GM19328 (cell line): Measurements from ENCODE around the gene LYPD4.
"Not testable (repeated sequence)": the region's sequence is repeated elsewhere in the genome, so short reads cannot be mapped to it uniquely, and the experiment has no call there.

Experiments
- ATAC-seq: cut with Tn5 transposase; IDR thresholded peaks from one replicate; pipeline ENCODE4 v1.9.1; 2021; ENCODE audit warnings: mild to moderate bottlenecking, moderate library complexity; ENCODE audit not compliant: unreplicated experiment

The LYPD4 gene

DNA sequence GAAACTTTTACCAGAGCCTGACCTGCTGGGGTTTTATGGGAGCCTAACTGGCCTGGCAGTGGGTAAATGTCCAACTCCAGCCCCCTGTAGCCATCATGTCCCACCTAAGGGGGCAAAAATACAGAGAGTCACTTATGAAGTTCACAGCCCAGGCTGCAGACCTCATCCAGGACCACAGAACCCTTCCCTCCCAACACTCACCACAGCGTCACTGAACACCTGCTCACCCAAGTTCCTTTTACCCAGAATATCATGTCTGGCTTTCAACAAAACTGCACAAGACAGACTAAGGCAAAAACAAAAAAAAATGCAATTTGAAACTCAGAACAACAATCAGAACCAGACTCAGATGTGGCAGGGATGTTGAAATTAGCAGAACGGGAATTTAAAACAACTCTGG is 41.7 kb downstream of the LYPD4 start:
- ATAC-seq, result no peak

DNA sequence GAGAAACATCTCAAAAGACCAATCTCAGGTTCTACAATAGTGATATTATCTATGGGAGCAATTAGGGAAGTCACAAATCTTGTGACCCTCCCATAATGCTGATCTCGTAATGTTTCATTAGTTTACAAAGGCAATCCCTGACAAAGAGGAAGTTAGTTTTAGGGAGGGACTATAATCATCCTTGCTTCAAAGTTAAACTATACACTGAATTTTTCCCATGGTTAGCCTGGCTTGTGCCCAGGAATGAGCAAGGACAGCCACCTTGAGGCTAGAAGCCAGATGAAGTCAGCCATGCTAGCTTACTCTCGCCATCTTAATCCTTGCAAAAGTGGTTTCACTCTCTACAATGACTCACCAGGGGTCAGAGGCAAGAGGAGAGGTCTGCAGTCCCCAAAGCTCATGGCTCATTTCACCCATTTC is 42.7 kb downstream of the LYPD4 start:
- ATAC-seq, result no peak

DNA sequence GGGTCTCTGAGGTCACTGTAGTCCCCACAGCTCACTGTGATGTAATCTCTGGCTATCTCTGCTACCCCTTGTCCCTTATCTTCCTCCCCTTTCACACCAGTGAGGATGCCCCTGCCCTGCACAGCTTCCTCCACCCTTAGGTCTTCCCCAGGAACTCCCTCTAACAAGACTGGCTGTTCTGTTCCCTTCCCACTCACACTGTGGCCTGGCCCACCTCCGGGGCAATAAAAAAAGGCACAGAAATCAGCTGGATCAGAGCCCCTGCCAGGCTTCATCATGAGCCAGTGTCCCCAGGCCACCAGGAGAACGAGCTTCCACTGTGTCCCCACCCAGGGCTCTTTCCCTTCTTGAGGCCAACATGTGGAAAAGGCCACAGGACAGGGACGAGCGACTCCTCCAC is 43.5 kb downstream of the LYPD4 start:
- ATAC-seq, result no peak

DNA sequence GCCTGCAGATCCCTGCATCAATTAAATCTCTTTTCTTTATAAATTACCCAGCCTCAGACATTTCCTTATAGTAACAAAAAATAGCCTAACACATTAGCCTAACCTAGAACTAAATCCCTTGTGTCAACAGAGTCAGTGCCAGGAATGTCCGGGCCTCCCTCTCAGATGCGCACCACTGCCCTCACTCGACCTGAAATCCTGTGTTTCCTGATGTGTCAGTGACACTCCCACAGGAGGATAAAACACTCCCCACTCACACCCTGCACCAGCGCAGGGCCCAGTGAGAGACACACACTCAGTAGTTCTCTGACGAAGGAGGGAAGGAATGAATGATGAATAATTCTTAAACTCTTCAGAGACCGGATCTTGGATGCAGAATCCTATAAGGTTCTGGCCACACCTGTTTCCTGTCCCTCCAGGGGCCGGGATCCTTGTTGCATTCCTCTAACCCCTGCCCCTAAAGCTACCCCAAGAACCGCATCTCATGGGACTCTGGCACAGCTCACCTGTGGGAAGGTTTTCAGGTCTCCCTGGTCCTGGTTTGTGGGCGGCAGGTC is 45.0 kb downstream of the LYPD4 start:
- ATAC-seq, result no peak

DNA sequence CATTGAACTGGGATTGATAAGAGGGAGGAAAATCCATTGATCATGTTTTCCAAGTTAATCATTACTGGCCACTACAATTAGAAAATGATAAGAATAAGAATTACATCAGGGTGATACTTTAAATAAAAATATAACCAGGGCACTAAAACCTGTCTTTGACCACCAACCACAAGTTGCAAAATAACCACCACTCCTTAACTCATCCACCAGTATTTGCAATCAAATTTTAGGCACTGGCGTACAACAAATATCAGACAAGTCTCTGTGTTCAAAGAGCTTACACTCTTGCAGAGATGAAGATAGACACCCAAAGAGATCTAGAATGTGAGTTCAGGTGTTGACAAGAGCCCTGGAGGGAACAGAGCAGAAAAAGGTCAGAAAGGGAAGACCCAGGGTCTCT is 47.6 kb downstream of the LYPD4 start:
- ATAC-seq, result no peak

DNA sequence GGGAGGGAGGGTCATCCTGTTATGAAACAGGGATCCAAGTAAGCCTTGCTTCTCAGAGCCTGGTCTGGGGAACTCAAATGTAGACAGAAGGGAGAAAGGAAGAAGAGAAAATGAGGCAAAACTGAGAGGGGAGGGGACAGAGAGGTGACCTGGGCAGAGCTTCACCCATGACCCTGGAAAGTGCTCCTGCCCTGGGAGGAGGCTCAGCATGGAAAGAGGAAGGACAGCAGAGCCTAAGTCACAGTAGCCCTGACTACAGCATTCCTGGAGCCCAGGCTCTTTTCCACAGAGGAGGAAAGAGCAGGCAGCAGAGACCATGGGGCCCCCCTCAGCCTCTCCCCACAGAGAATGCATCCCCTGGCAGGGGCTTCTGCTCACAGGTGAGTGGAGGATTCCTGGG is 48.1 kb downstream of the LYPD4 start, which contains the start of gene CEACAM3:
Gene CEACAM3 (plus strand): TSS at position 226 of the 400 bp plus-strand sequence. CDS start 91 bp downstream, at position 317.
- ATAC-seq, result no peak

DNA sequence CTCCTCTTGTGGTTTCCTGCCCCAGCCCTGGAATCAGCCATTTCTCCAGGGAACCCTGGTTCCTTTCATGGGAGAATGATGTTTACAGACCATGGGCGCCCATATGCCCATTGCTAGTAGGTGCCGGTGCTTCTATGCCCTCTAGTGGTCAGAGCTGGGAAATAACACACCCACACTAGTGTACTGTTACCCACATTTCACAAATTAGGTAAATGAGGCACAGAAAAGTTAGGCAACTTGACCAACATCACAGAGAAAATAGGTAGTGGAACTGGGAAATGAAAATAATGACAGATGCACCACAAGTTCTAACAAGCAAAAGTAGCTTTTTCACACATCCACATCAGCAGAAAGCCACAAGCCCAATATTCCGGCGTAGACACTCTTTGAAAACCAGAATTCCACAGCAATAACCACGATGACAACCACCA is 49.4 kb downstream of the LYPD4 start:
- no peak for ATAC-seq

DNA sequence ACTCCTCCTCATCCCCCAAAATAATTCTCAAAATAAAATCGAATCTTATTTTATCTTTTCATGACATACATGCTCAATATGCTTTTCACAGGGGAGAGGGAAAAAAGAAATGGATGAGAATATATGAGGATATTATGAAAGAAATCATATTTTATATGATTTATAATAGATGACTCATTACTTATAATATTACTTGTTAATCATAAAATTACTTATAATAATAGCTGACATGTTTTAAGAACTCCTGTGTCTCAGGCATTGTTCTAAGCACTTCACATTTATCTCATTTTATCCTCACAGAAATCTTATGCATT is 51.1 kb downstream of the LYPD4 start:
- ATAC-seq, result no peak

DNA sequence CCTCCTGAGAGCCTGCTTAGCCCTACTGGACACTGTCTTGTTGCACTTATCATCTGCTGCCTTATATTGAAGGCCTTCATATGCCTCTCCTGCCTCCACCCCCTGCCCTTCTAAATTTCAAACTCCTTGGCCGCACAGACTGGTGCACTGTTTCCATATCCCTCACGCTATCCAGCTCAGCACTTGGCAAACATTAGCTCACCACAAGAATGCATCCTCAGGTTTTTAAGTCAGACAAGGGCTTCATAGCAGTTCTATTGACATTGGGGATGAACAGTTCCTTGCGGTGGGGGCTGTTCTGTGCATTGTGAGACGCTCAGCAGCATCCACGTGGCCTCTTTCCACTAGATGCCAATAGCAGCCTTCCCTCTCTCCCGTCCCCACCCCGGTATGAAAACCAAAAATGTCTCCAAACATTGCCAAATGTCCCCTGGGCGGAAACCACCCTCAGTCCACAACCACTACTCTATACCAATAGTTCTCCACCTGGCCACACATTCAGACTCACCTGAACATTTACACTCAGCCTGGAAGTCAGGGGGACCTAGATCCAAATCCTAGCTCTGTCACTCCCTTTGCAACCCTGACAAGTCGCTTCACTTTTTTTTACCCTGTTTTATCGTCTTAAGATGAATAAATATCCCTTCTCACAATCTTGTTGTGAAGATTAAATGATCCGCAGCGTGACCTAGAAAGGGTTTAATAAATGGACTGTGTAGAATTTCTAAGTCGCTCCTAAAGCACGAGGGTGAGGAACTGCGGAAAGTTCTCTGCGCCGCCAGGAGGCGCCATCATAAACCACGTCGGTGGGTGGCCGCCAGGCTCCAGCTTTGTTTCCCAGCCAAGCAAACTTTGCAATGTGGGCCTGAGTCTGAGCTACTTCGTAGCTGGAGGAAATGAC is 51.7 kb downstream of the LYPD4 start:
- ATAC-seq, result no peak

DNA sequence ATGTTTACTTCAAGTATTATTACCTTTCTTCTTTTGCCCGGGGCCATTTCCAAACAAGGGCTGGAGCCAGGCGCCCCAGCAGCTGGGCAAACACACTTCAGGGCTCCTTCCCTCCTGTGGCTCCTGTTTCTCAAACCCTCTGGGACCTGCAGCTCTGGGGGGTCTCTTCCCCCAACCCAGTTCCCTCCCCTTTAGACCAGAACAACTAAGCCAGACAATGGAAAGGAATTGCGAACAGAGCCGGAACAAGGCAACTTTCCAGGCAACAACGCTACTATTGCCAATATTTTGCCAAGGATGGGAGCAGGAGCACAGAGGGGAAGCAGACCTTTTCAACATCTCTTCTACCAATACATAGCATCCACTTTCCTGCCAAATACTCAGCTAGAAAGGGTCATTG is 55.4 kb downstream of the LYPD4 start:
- ATAC-seq, result not testable (repeated sequence)

DNA sequence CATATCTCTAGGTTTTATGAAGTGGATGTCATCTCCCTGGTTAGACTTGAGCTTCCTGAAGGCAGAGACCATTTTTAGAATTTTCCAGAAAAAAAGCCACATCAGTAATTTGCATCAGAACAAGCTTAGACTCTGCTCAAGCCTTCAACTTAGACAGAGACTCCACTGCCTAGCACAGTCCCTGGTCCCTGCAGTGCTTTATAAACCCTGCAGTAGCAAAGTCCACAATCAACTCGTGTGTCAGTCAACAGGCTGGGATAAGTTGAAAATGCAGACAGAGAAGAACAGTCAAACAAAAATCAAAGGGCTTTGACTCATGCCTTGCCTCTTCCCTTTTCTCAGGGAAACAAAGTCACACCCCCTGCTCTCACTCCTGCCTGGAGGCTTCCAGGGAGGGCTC is 56.0 kb downstream of the LYPD4 start:
- not testable (repeated sequence) for ATAC-seq
